GM18505 (cell line): ENCODE measurements around the gene GFPT2.
"Not testable (repeated sequence)": the region's sequence is repeated elsewhere in the genome, so short reads cannot be mapped to it uniquely, and the experiment has no call there.

ENCODE experiments used
- ATAC-seq: cut with Tn5 transposase; IDR thresholded peaks from one replicate; pipeline ENCODE4 v1.9.1; 2021; ENCODE audit not compliant: unreplicated experiment
- POLR2A ChIP-seq: IDR thresholded peaks from 4 replicates; pipeline ENCODE4 v1.6.1; 2011; ENCODE audit warnings: borderline replicate concordance; ENCODE audit not compliant: insufficient read depth, insufficient read length; ENCODE audit errors: extremely low read depth

Gene GFPT2

GRCh38 chr5:180304431-180305375 lies 48.4 kb downstream of the GFPT2 start:
- no peak for TF ChIP-seq POLR2A
- no peak for ATAC-seq

GRCh38 chr5:180304016-180304292 lies 49.2 kb downstream of the GFPT2 start:
- no peak for TF ChIP-seq POLR2A
- ATAC-seq = no peak

DNA sequence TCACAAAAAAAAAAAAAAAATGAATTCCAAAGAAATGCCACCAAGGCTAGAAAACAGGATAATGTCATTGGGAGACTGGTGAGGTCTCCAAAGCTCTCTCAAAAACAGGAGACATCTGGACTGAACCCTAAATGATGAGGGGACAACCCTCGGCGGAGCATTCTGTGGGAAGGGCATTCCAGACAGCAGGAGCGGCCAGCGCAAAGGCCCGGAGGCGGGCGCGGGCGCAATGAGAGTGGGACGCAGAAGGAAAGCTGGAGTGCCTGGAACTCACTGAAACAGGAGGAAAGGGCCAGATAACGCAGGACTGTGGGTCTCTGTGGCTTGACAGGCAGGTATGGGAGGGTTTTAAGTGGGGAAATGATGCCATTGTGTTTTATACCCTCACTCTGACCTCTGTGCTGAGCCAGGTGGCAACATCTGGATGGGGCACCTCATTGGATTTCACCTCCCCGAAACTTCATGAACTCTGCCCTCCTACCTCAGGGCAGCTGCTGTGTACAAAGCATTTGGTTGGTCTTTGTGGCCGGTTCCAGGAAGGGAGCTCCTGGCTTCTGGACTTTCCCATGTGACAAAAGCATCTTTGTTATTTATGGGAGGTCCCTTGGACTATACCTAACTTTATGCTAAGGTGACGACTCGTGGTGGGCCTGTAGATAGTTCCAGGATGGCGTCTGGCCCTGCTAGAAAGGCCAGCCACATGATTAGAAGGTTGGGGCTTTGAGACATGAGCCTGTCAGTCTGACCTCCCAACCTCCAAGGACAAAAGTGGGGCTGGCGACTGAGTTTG lies 49.7 kb downstream of the GFPT2 start:
- no peak for TF ChIP-seq POLR2A
- ATAC-seq = no peak

- no peak for TF ChIP-seq POLR2A
- no peak for ATAC-seq
Measured at GRCh38 chr5:180302256-180302655, 50.9 kb downstream of the GFPT2 start.

DNA sequence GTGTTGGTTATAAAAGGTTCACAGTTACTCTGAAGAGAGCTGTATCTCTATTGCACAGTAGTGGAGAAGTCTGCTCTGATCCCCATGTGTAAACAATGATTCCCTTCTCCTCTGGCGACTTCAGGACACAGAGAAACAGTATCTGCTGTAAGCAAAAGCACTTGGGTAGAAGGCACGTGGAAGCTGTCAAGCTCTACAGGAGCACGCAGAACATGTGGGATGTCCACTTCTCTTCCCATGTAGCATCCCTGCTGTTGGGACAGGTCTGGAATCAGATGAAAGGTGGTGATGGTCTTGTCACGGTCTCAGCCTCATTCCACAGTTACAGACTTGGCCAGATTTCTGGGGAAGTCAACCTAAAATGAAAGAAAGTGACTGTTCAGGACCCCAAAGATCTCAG lies 51.9 kb downstream of the GFPT2 start:
- no peak for TF ChIP-seq POLR2A

GRCh38 chr5:180299526-180299925 lies 53.6 kb downstream of the GFPT2 start:
- TF ChIP-seq POLR2A = no peak
- ATAC-seq = no peak

More for the DNA sequence above, 51.9 kb downstream of the GFPT2 start:
- no peak for ATAC-seq

DNA sequence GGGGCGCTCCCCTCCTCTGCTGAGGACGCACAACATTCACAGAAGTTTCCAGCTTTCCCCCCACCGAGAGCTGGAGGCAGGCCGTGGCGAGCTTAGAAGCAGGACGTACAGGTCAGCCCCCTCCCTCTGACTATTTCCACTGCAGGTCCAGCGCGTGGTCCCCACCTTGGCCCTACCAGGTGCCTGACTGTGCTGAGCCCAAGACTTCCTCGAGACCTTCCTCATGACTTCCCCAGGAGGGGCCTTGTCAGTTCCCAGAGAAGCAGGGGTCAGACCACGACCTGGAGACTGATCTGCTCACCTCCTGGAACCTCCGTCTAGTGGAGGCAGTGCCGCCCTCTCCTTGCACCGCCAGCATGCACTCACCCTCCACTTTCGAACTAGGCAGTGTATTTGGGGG lies 54.1 kb downstream of the GFPT2 start:
- not testable (repeated sequence) for ATAC-seq

GRCh38 chr5:180297587-180298282 lies 55.4 kb downstream of the GFPT2 start:
- TF ChIP-seq POLR2A = no peak
- ATAC-seq = no peak

- ATAC-seq = no peak
Measured at GRCh38 chr5:180296771-180297170, 56.4 kb downstream of the GFPT2 start.

DNA sequence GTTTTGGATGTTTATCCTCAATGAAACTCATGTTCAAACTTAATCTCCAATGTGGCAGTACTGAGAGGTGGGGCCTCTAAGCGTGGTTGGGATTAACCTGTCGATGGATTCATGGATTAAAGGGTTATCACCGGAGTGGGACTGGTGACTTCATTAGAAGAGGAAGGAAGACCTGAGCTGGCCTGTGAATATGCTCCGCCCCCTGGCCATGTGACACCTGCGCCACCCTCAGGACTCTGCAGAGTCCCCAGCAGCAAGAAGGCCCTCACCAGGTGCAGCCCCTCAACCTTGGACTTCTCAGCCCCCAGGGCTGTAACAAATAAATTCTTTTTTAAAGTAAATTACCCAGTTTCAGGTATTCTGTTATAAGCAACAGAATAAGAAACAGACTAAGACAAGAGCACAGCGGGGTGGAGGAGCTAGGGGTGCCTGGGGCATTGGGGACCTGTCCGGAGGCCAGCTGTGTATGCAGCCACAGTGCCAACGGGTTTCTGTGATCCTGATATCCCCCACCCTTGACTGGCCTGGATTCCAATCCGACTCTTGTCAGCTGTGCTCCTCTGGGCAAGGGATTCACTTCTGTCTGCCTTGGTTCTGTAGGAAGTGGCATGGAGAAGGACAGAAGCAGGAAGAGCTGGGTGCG lies 58.1 kb downstream of the GFPT2 start:
- TF ChIP-seq POLR2A = no peak
- ATAC-seq = no peak

More at GRCh38 chr5:180296771-180297170, 56.4 kb downstream of the GFPT2 start:
- TF ChIP-seq POLR2A = no peak

DNA sequence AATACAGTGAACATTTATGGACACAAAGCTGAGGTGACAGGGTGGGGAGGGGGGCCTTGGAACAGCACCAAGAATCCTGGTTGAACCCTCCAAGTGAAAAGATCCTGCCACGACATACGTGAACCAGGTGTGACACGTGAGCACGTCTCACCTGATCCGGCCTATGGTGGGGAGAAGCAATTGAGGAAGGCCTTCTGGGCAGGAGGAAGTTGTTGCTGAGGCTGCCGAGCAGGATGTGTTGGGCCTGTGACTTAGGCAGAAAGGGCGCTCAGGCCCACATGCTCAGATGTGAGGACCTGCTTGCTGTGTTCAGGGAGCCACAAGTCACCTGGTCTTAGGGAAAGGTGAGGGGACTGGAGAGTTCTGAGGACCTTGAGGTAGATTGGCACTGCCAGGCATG lies 58.7 kb downstream of the GFPT2 start:
- no peak for ATAC-seq
- TF ChIP-seq POLR2A = no peak

GRCh38 chr5:180291943-180292831 lies 60.9 kb downstream of the GFPT2 start, which contains the start of gene MAPK9:
Gene MAPK9, minus strand, starts transcription at chr5:180292083. Its CDS starts 11,522 bp downstream, at chr5:180280561.
- TF ChIP-seq POLR2A = peak; percentile 54
- ATAC-seq = peak; percentile 82
